H54 (cell line): ENCODE measurements around the gene ANKRD33B.

Source experiments
- DNase-seq: peaks from one replicate; pipeline ENCODE4 v3.0.0; 2011; ENCODE audit warnings: low spot score, mixed read lengths; ENCODE audit not compliant: insufficient read length
- FAIRE-seq: peaks from 3 replicates; lab custom pipeline; 2011; peaks lifted over from hg19 to GRCh38; lab: Jason Lieb, UNC
- POLR2A ChIP-seq: IDR thresholded peaks from 2 replicates; pipeline ENCODE4 v1.6.1; 2011; ENCODE audit warnings: low read depth, mild to moderate bottlenecking, low read length

ANKRD33B gene

DNA sequence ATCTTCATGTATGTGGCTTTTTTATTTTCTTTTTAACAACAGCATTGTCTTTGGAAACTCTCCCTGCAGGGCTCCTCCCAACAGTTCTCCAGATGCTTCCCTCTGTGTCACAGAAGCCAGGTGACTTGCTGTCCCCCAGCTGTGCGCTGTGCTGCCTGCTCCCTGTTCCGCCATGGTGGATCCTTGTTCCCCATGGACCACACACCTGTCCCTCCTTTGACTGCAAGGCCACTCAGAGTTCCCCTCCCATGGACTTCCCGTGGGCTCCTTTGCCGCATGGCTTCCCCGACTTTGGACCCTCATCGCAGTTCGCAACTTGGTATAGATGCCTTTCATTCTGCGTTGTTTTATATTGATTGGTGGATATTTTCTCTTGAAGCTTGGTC lies 18.6 kb downstream of the ANKRD33B start:
- DNase-seq (no peak), FAIRE-seq (no peak)
- TF ChIP-seq POLR2A, result no peak

DNA sequence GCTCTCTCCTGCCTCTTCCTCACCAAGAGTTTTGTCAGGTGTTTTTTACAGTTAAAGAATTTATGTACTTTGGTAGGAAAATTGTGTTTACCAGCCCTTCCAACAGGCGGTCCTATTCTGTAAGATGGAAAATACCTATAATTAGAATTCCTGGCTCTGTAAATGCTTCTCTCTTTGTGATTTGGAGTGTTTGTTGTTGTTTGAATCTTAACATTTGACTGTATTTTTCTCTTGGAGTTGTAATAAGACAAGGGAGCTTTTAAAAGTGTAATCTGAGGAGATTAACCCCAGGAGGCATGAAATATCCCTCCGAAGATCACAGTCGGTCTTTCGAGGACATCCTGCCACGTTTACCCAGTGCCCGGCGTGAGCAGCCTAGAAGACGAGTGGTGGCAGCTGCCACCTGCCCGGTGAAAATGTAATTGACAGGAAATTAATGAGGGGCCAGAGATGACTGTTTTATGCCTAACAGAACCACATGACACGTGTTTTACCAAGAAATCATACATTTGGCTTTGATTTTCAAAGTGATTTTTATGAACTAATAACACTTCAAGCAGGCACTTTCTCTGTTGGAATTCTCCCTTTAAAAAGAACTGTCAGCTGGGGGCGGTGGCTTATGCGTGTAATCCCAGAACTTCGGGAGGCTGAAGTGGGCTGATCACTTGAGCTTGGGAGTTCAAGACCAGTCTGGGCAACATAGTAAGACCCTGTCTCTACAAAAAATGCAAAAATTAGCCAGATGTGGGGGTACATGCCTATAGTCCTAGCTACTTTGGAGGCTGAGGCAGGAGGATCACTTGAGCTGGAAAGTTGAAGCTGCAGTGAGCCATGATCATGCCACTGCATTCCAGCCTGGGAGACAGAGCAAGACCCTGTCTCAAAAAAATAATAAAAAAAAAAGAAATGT lies 20.0 kb downstream of the ANKRD33B start:
- no peak for DNase-seq
- TF ChIP-seq POLR2A, result no peak
- no peak for FAIRE-seq

DNA sequence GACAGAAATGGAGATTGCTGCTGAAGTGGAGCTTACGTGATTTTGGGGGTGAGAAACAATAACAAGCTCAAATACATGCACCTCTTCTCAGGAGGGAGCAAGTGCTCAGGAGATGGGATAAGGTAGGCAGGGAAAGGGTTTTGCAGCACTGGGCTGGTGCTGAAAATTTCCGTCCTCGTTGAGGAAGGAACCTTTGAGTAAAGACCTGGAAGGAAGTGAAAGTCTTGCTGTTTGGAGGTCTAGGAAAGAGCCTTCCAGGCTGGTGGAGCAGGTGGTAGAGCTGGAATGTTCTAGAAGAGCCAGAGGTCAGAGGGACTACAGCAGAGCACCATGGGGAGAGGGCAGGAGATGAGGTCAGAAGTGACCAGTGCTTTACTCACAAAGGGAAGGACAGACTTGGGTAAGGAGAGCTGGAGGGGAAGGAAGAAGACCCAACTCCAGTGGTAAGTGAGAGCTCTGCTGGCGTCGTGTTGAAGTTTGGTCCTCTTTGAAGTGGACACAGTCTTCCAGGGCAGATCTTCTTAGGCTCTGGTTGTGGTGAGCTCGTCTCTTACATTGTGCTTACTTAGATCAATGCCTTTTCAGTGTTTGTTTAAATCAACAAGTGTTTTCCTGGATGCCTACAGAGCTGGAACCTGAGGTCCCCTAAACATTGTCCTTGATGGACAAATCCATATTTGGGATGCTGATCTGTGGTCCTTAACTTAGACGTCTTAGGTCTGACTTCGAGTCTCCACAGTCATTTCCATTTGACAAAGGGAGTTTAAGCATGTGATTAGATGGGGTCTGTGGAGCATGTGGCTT lies 21.0 kb downstream of the ANKRD33B start:
- DNase-seq (no peak), FAIRE-seq (no peak)
- no peak for TF ChIP-seq POLR2A

DNA sequence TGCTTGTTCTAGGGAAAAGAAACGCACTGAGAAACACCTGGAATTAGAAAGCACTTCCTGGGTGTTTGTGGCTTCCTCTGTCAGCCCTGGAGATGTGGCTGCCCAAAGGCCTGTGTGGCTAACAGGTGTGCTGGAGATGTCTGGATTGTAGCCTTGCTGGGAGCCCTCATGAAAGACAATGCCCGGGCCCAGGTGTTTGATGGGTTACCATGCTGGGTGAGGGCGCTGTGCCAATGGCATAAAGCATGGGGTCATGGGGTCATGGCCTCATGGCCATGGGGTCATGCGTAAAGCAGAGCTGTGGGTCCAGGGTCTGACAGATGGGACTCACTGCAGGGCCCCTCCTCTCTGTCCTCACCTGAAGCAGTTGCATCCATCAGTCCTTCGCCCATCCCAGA lies 21.6 kb downstream of the ANKRD33B start:
- DNase-seq, result no peak
- FAIRE-seq, result no peak
- TF ChIP-seq POLR2A, result no peak

DNA sequence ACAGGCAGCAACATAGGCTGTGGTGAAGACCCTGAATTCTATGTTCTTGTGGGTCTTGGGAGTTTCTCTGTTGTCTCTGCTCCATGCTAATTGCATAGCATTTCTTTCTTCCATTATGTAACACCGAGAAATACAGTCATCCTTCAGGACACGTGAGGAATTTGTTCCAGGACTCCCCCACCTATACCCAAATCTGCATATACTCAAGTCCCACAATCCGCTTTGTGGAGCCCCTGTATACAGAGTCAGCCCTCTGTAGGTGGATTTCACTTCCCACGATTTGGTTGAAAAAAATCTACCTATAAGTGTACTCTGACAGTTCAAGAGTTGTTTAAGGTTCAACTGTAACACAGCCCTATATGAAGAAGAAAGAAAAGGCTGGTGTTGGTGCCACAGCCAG lies 22.1 kb downstream of the ANKRD33B start:
- DNase-seq, result no peak
- no peak for FAIRE-seq
- no peak for TF ChIP-seq POLR2A

DNA sequence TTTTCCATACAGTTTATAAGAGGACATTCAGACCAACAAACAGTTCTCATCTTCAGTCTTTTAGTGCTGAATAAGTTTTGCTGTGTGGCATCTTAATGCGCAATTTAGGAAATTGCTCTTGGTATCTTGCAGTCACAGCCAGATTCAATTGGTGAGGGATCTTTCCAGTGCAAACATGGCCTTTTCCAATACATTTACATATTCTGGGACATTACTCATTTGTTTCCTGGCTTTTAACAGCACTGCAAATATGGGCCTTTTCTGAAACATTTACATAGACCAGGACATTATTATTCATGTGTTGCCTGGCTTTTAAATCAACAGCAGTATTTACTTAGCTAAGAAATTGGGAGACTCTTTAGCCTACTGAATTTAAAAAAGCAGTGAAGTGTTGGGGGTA lies 22.7 kb downstream of the ANKRD33B start:
- no peak for TF ChIP-seq POLR2A
- FAIRE-seq, result no peak
- no peak for DNase-seq

DNA sequence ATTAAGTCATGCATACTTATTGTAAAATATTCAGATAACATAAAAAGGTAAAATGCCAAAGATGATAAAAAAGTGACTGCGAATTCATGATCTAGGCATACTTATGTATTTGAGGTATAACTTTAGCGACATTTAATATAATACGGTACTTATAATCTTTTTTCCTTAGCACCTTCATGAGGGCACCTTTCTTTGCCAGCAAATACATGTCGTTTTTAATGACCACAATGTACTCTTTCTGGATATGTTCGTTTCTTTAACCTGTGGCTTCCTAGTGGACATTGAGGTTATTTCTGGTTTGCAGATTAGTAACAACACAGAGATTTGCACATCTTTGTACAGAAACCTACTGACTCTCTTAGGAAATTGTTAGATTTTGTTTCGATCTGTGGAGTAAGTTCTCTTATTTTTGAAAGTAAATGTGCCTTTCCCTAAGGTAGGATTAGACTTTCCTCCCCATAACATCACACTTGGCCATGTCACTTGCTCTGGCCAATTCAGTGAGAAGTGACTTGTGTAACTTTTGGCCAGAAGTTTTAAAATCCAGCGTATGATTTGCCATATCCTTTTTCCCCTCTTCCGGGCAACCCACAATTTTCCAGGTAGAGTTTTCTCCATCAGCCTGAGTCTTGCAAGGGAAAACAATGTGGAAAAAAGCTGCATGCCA lies 24.4 kb downstream of the ANKRD33B start:
- FAIRE-seq, result no peak
- DNase-seq, result no peak
- TF ChIP-seq POLR2A, result no peak

DNA sequence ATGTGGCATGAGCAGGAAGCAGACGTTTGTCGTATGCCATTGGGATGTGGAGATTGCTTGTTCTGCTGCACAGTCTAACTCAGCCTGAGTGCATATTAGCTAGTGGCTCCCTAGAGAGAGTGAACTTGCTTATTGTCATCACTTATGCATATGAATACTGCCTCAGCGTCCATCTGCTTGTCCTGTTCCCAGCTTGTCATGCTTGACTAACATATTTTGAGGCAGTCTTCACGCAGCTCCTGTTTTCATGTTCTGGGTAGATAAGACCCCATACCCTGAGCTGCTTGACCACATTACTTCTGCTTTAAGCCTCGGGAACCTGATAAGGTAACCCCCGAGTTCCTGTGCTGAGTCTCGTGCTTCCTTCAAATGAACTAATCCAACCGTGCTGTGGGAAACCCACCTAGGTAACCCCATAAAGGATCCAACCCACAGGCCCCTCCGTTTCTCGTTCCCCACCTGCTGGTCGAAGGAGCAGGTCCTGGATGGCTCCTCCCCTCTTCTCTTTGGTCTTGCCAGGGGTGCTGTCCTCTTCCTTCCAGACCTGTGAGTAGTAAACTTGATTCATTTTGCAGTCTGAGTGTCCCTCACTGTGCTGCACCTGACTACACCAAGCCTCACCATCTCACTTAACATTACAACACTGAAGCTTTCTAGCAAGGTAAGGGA lies 25.0 kb downstream of the ANKRD33B start:
- TF ChIP-seq POLR2A, result no peak
- DNase-seq, result no peak
- FAIRE-seq, result no peak

DNA sequence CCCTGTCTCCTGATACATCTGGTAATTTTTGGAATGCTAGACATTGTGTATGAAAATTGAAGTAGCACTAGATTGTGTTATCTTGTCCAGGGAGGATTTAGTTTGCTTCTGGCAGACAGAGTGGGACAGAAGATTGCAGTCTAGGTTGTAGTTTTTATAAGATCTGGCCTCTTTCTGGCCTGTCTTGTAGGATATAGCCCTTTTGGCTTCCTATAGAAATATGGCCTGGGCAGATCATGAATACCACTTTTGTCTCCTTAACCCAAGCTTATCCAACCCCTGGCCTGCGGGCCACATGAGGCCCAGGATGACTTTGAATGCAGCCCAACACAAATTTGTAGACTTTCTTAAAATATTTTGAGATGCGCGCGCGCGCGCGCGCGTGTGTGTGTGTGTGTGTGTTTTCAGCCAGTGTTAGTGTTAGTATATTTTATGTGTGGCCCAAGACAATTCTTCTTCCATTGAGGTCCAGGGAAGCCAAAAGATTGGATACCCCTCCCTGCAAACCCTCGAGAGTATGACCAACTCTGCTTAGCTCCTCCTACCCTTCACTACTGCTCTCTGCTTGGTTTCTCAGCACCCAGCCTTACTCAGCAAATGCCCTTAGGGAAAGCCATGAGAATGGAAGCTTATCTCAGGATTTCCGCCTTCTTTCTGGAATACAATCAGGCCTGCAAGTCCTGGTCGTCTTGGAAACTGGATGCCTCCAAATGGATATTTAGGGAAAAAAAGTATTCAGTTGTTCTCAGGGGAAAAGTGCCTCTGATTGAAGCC lies 26.5 kb downstream of the ANKRD33B start:
- peak; percentile 97 for FAIRE-seq
- TF ChIP-seq POLR2A, result no peak

DNA sequence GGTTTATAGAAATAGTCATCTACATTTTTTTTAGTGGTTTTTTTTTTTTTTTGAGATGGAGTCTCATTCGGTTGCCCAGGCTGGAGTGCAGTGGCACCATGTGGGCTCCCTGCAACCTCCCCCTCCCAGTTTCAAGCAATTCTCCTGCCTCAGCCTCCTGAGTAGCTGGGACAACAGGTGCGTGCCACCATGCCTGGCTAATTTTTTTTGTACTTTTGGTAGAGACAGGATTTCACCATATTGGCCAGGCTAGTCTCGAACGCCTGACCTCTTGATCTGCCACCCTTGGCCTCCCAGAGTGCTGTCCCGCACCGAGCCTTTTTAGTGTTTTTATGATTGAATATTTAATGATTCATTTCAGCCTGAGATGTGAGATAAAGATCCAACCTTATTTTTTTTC lies 27.3 kb downstream of the ANKRD33B start:
- TF ChIP-seq POLR2A, result no peak
- DNase-seq (no peak), FAIRE-seq (no peak)

More for the DNA sequence above, 26.5 kb downstream of the ANKRD33B start:
- peak; percentile 75 for DNase-seq

DNA sequence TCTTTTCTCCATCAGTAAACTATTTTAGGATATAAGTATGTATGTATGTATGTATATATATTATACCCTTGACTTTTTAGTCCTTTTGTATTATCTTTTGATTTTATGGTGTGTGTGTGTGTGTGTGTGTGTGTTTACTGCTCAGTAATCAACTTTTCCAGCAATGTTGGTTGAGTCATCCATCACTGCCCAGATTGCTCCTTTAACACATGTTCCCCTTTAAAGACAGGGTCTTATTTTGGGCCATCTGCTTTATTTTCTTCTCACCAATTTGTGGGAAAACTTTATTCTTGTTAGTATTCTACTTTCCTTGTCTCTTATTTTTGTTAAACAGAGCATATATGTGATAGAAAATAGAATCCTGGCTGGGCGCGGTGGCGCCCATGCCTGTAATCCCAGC lies 28.1 kb downstream of the ANKRD33B start:
- TF ChIP-seq POLR2A, result no peak
- no peak for DNase-seq
- no peak for FAIRE-seq

DNA sequence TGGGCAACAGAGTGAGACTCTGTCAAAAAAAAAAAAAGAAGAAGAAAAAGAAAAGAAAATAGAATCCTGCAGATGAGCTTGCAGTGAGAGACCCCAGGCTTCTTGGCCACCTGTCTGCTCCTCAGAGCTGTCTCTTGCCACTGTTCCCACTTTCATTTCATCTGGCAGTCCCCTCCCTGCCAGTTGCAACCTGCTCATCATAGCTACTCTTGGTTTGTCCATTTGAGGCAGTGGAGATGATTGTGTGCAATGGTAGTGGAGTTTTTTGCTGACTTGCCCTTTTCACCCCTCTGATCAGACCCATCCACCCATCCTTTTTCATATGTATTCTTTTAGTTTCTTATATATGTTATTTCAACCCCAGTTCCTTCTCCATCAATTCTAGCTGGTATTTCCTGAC lies 28.7 kb downstream of the ANKRD33B start:
- no peak for TF ChIP-seq POLR2A
- no peak for DNase-seq
- no peak for FAIRE-seq
